Skin epidermis (tissue), 12 donors: ENCODE data around the gene TRERF1.
"Not testable (repeated sequence)": the region's sequence is repeated elsewhere in the genome, so short reads cannot be mapped to it uniquely, and the experiment has no call there.

ENCODE experiments used
- H3K27ac ChIP-seq, 21 experiments: fragments of 200-600 bp; sonication (generic) in 11 of 21; one replicate each; pipeline ENCODE4 v1.5.0; 2020; ENCODE audit warnings: mild to moderate bottlenecking in 3 of 21, inconsistent platforms in 2 of 21, moderate library complexity in 2 of 21
- H3K4me3 ChIP-seq, 7 experiments: fragments of 200-600 bp; sonication (generic) in 2 of 7; one replicate each; pipeline ENCODE4 v1.5.0; 2020; ENCODE audit warnings: inconsistent platforms in 2 of 7, mild to moderate bottlenecking in 2 of 7, moderate library complexity in 1 of 7

TRERF1 gene

GRCh38 chr6:42224222-42225028 lies 227.3 kb downstream of the TRERF1 start:
- peak overlapping the region in 1 of 21 experiments; percentile 21 for H3K27ac ChIP-seq

DNA sequence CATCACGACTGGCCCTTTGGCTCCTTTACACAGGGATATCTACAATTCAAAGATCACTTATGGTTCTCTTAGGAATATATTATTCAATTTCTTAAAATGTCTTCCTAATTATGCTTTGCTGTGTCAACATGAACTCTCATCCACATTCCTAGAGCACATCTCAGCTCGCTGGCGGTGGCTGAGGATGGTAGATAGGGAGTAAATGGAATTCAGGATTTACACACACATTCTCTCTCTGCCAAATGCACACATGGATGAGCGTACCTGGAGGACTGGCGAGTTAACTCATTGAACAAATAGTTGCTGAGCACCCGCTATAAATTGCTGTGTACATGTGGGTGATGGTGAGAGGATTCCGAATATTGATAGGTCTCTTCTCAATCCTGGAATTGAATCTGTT lies 229.3 kb downstream of the TRERF1 start:
- Histone ChIP-seq H3K4me3 (no peak overlapping the region), H3K27ac (peak overlapping the region in 1 of 21 experiments; percentile 10)

More at GRCh38 chr6:42224222-42225028, 227.3 kb downstream of the TRERF1 start:
- H3K4me3 ChIP-seq = no peak overlapping the region

- Histone ChIP-seq H3K4me3 (no peak overlapping the region), H3K27ac (peak overlapping the region in 3 of 21 experiments; percentile 10 to 31 (median 24))
These were observed 230.2 kb downstream of the TRERF1 start for GRCh38 chr6:42221546-42221945.

- Histone ChIP-seq H3K4me3 (no peak overlapping the region), H3K27ac (no peak overlapping the region)
These were observed 230.9 kb downstream of the TRERF1 start for GRCh38 chr6:42220807-42221206.

- peak within 1 kb of the TSS in 19 of 21 experiments; percentile 60 to 91 (median 81) for H3K27ac ChIP-seq
These were observed 234.0 kb downstream of the TRERF1 start, which contains the start of gene MRPS10 for GRCh38 chr6:42217519-42218367. Gene MRPS10 (minus strand): TSS chr6:42217861. CDS start chr6:42217849, 12 bp downstream.

DNA sequence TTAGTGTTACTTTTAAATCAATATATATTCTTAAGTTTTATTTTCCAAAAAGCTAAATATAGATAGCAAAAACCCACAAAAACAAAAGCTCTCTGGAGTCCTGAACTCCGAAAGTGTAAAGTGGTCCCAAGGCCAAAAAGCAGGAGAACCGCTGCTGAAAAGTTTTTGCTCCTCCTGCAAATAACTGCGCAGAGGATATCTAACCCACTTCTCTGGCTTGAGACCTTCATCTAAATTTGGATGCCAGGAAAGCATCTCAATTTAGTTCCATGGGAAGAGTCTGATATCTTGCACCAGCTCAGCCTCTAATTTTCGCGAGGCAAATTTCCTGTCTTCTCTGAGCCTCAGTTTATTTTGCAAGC lies 234.6 kb downstream of the TRERF1 start:
- Histone ChIP-seq H3K27ac (peak overlapping the region in 19 of 21 experiments; percentile 60 to 91 (median 81)), H3K4me3 (peak overlapping the region; percentile 55 to 74 (median 69))

More at GRCh38 chr6:42217519-42218367, 234.0 kb downstream of the TRERF1 start, which contains the start of gene MRPS10:
- H3K4me3 ChIP-seq = peak within 1 kb of the TSS; percentile 55 to 74 (median 69)

DNA sequence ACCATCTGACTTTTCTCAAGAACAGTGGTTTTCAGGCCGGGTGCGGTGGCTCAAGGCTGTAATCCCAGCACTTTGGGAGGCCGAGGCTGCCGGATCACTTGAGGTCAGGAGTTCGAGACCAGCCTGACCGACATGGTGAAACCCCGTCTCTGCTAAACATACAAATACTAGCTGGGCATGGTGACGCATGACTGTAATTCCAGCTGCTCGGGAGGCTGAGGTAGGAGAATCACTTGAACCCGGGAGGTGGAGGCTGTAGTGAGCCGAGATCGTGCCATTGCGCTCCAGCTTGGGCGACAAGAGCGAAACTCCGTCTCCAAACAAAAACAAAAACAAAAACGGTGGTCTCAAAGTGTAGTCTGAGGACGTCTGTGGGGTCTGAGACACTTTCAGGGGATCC lies 235.2 kb downstream of the TRERF1 start:
- peak overlapping the region in 1 of 21 experiments; percentile 91 for H3K27ac ChIP-seq
- peak overlapping the region in 5 of 7 experiments; percentile 55 to 74 (median 69) for H3K4me3 ChIP-seq

DNA sequence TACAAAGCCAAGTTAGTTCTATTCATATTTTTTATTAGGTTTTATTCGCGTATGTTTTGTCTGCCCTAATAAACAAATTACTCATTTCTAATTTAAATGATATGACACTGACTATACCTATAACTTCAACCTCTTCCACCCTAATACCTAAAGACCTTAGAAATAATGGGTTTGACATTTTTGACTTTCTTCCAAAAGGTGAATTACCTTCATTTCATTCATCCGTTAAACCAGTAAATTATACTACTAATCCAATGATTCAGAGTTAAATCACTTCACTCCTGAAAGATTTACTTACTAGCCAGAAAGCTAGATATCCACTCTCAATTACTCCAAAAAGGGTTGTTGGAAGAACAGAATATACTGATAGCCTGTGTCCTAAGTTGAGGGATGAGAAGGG lies 239.3 kb downstream of the TRERF1 start:
- Histone ChIP-seq H3K4me3 (no peak overlapping the region), H3K27ac (no peak overlapping the region)

- Histone ChIP-seq H3K27ac (no peak overlapping the region), H3K4me3 (no peak overlapping the region)
These were observed 240.0 kb downstream of the TRERF1 start for GRCh38 chr6:42211726-42212125.

- Histone ChIP-seq H3K4me3 (no peak overlapping the region), H3K27ac (no peak overlapping the region)
These were observed 241.2 kb downstream of the TRERF1 start for GRCh38 chr6:42210551-42210950.

- H3K27ac ChIP-seq, H3K4me3 ChIP-seq: not testable (repeated sequence)
These were observed 244.2 kb downstream of the TRERF1 start for GRCh38 chr6:42207559-42207958.

DNA sequence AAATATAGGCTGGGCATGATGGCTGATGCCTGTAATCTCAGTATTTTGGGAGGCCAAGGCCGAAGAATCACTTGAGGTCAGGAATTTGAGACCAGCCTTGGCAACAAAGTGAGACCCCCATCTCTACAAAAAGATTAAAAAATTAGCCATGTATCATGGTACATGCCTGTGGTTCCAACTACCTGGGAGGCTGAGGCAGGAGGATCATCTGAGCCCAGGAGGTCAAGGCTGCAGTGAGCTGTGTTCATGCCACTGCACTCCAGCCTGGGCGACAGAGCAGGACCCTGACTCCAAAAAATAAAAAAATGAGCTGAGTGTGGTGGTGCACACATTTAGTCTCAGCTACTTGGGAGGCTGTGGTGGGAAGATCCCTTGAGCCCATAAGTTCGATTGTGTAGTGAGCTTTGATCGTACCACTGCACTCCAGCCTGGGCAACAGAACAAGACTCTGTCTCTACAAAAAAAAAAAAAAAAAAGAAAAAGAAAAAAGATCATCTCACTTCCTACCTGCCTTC lies 246.9 kb downstream of the TRERF1 start:
- Histone ChIP-seq H3K27ac (no peak overlapping the region), H3K4me3 (no peak overlapping the region)

GRCh38 chr6:42203183-42203582 lies 248.5 kb downstream of the TRERF1 start:
- no peak overlapping the region for H3K4me3 ChIP-seq

GRCh38 chr6:42202131-42202915 lies 249.4 kb downstream of the TRERF1 start:
- not testable (repeated sequence) for H3K4me3 ChIP-seq
- H3K27ac ChIP-seq = peak overlapping the region in 1 of 21 experiments; percentile 6

More at GRCh38 chr6:42203183-42203582, 248.5 kb downstream of the TRERF1 start:
- no peak overlapping the region for H3K27ac ChIP-seq

DNA sequence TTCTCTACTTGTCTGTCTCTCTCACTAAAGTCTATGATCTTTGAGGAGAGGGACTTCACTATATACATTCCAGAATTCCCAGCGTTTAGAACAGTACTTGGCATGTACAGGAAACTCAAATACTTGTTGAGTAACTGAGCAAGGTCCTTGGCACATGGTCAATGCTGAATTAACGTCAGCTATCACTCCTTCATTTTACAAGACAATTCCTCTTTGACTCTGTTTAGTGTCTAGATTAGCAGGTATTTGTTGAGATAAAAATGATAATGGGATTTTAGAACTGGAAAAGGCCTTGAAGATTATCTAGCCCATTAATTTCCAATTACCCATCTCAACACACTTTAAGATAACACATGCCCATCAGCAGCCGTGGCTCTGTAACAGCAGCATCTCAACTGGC lies 250.3 kb downstream of the TRERF1 start:
- no peak overlapping the region for H3K4me3 ChIP-seq

DNA sequence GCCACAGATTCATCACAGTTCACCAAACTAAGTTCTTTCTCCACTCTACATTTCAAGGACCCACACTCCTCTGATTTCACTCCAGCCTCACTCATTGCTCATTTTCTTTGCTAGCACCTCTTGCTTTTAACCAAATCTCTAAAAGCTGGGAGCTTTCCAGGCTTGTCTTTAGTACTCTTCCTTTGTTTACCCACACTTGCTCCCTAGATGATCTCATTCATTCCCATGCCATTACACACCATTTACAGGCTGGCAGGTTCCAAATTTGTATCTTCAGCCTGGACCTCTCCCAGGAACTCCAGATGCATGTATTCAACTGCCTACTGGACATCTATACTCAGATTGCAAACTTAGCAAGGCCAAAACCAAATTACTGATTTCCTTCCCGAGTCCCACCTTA lies 251.7 kb downstream of the TRERF1 start:
- Histone ChIP-seq H3K4me3 (no peak overlapping the region), H3K27ac (peak overlapping the region in 1 of 21 experiments; percentile 7)

More for the DNA sequence above, 250.3 kb downstream of the TRERF1 start:
- H3K27ac ChIP-seq = no peak overlapping the region

DNA sequence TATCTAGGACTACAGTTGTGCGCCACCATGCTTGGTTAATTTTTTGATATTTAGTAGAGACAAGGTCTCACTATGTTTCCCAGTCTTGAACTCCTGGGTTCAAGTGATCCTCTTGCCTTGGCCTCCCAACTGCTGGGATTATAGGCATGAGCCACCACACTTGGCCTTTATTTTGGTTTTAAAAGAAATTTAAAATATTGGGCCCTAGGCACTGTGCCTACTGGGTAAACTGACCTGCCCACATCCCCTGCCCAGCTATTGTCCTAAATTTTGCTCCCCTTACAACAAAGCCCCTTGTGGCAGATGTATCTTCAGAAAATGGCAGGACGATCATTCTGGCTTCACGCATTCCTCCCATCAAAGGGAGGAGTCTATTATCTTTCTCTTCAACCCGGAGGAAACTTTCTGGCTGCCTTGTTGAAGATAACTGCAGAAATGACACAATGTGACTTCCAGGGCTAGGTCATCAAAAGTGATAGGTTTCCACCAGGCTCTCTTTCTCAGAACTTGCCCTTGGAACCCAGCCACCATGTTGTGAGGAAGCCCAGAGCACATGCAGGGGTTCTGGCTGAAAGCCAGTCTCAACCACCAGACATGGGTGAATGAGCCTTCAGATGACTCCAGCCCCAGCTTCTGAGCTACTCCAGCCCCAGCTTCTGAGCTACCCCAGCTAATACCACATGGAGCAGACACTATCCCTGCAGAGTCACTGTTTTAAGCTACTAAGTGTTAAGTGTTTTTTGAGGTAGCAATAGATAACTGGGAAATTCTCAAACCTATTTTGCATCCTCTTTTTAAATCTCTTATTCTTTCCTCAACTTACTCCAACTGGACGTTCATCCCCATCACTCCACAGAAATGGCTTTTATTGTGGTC lies 252.4 kb downstream of the TRERF1 start:
- no peak overlapping the region for H3K4me3 ChIP-seq
- no peak overlapping the region for H3K27ac ChIP-seq
